HG03108 (cell line): ENCODE results near the gene DHRS4.
"Not testable (repeated sequence)": the region's sequence is repeated elsewhere in the genome, so short reads cannot be mapped to it uniquely, and the experiment has no call there.

ENCODE experiments used
- ATAC-seq: cut with Tn5 transposase; IDR thresholded peaks from one replicate; pipeline ENCODE4 v1.9.1; 2021; ENCODE audit warnings: moderate library complexity; ENCODE audit not compliant: unreplicated experiment

DHRS4 gene

DNA sequence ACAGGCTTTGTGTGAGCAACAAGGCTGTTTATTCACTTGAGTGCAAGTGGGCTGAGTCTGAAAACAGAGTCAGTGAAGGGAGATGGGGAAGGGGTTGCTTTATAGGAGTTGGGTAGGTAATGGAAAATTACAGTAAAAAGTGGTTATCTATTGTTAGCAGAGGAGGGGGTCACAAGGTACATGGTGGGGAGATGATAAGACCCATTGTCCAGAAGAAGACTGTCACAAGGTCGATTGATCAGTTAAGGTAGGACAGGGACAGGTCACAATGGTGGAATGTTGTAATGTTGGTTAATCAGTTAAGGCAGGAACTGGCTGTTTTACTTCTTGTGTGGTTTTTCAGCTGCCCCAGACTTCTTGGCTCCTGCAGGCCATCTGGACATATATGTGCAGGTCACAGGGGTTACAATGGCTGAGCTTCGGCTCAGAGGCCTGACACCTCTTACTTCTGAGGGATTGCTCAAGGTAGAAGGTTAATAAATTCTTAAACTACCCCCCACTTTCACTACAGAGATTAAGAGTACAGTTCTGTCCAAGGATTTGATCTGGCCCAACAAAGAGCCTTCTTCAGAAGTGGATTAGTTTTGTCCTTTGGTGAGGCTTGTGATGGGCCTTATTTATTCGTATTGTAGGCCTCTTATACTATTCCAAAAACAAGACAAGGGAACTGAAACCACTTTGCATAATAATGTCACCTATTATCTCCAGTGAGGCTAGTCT is 13.8 kb upstream of the DHRS4 start:
- no peak for ATAC-seq

DNA sequence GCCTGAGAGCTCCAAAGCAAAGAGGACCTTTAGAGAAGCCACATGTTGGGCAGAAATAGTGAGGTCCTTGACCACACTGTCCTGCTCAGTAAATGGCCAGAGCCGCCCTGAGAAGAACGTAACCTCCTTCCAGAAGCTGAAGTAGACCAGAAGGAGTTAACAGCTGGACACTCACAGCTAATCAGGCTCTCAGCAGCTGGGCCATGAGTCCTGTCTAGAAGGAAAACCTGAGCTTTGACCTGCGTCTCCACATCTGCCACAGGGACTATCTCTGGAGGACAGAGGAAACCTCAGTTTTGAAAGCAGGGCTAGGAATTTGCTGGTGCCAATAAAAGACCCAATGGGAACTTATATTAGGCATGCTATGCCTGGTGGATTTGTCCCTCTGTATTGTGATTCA is 12.3 kb upstream of the DHRS4 start:
- ATAC-seq = no peak

DNA sequence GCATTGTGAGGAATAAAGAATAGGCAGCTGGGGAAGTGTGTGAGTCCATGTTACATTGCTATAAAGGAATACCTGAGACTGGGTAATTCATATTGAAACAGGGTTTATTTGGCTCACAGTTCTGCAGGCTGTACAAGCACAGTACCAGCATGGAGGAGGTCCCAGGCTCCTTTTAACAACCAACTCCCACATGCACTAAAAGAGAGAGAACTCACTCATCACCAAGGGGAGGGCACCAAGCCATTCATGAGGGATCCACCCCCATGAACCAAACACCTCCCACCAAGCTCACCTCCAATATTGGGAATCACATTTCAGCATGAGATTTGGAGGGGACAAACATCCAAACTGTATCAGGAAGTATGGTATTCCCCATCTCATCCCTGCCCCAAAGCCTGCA is 11.9 kb upstream of the DHRS4 start:
- no peak for ATAC-seq

DNA sequence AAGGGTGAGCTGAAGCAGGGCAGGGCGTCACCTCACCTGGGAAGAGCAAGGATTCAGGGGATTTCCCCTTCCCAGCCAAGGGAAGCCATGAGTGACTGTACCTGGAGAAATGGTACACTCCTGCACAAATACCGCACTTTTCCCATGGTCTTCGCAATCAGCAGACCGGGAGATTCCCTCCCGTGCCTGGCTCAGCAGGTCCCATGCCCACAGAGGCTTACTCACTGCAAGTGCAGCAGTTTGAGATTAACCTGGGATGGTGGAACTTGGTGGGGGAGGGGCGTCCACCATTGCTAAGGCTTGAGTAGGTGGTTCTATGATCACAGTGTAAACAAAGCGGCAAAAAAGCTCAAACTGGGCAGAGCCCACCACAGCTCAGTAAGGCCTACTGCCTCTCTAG is 11.0 kb upstream of the DHRS4 start:
- ATAC-seq = no peak

DNA sequence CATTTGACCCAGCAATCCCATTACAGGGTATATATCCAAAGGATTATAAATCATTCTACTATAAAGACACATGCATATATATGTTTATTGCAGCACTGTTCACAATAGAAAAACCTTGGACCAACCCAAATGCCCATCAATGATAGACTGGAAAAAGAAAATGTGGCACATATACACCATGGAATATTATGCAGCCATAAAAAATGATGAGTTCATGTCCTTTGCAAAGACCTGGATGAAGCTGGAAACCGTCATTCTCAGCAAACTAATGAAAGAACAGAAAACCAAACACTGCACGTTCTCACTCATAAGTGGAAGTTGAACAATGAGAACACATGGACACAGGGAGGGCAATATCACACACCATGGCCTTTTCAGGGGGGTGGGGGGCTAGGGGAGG is 4.5 kb upstream of the DHRS4 start:
- not testable (repeated sequence) for ATAC-seq

DNA sequence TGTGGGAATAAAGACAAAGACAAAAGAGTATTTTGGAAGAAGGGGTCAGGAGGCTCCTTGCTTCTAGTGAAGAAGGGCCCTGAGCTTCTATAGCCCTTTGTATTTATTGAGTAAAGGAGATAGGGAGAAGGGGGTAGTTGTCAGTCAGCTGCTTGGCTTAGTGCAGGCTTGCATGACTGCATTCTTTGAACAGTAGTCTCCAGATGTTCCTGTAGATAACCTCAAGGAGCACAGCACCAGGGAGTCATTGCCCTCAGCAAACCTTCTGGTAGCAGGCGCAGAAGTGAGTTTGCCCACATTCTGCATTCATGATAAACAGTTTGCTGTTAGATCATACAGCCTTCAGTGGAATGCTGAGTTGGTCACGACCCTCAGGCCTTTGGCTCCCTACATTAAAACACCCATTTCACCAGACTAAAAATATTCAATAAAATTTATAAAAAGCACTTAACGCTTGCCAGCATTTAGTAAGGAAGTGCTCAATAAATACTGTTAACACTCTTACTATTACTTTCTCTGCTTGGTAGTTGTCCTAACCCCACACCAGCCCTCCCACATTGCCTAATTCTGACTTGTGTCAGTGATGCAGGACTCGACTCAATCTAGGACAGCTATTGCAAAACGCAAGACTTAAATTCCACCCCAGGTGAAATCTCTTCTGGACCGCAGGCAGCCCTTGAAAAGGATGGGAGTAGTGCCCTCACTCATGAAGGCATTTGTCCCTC is 3.0 kb upstream of the DHRS4 start:
- ATAC-seq = no peak

DNA sequence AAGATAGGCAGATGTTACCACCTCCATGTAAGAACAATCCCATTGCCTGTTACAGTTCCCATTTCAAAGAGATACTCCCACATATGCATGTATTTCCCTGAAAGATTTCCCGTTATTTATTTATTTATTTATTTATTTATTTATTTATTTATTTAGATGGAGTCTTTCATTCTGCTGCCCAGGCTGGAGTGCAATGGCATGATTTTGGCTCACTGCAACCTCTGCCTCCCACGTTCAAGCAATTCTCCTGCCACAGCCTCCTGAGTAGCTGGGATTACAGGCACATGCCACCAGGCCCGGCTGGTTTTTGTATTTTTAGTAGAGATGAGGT is 2.5 kb upstream of the DHRS4 start:
- not testable (repeated sequence) for ATAC-seq

DNA sequence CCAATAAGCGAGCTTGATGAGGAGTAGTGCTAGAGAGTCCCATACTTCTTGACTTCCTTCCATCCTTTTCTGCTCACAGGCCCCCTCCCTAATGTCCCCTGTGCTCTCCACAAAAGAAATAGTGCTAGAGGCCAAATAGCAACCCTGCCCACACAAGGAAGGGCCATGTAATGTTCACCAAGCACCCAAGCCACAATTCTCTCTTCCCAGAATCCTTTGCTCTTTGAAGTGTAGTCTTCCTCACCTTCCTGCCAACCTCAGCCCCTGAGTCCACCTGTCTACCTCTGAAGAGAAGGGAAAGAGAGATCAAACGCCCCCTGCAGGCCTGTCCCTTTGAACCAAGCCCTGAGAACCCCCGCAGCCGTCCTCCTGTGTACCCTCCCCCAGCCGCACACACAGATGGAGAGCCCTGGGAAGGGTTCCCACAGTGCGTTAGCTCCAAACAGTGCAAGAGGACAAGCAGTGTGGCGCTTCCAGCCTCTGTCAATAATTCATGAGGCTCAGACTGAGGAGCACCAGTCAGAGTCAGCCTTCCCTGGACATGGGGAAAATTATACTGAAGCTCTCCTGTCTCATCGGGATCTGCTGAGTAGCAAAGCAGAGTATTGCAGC is 1.9 kb upstream of the DHRS4 start:
- no peak for ATAC-seq

DNA sequence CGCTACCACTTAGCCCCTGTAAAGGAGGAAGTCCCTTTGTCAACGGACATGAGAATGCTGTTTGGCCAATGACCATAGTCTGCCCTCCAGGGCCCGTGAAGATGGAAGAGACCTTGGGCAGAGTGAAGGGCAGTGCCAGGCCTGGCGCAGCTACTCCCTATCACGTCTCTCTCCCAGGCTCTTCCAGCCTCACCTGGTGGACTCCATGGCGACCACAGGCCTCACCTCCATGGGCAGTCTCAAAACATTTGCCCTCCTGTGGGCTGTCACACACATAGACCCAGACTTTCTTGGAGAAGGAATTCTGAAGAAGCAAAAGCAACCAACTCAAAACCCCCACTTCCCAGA is 480 bp upstream of the DHRS4 start:
- not testable (repeated sequence) for ATAC-seq

DNA sequence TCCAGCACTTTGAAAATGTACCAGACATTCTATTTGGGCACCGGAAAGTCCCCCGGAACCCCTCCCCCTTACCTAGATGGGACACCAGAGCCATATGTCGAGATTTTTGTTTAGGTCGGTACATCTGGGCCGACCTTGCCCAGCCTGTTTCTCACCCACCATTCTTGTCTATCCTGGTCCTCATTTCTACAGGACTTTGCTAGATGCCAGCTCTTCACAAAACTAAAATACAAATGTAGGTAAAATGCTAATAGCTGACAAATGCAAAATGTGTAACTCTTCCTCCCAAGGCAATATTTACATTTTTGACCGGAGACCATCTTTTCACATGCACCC is 677 bp downstream of the DHRS4 start:
- ATAC-seq = not testable (repeated sequence)

DNA sequence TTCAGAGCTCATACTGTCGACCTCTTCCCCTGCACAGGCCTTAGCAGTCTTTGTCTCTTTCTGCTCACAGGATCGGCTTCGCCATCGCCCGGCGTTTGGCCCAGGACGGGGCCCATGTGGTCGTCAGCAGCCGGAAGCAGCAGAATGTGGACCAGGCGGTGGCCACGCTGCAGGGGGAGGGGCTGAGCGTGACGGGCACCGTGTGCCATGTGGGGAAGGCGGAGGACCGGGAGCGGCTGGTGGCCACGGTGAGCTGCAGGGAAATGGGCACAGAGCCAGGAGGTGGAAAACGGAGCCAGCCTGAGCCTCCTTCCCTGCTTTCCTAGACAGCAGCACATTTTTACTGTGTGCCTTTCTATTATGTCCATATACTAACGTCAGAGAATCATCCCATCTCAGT is 1.4 kb downstream of the DHRS4 start:
- ATAC-seq = not testable (repeated sequence)

DNA sequence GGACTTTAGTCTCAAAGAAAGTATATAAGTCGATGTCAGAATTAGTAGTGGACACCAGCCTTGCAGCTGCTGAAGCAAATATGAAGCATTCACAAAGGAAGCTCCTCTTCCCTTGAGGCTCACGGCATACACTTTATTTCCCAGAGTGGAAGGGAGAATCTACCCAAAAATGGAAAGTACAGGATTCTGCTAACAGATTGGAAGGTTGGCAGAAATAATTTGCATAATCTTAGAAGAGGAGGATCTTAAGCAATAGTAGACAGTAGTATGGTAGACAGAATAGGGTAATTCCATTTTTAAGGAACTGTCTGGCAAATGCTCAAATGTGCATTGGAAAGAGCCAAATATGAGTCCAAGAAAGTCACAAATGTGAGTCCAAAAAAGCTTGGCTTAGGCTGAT is 2.2 kb downstream of the DHRS4 start:
- ATAC-seq = not testable (repeated sequence)

DNA sequence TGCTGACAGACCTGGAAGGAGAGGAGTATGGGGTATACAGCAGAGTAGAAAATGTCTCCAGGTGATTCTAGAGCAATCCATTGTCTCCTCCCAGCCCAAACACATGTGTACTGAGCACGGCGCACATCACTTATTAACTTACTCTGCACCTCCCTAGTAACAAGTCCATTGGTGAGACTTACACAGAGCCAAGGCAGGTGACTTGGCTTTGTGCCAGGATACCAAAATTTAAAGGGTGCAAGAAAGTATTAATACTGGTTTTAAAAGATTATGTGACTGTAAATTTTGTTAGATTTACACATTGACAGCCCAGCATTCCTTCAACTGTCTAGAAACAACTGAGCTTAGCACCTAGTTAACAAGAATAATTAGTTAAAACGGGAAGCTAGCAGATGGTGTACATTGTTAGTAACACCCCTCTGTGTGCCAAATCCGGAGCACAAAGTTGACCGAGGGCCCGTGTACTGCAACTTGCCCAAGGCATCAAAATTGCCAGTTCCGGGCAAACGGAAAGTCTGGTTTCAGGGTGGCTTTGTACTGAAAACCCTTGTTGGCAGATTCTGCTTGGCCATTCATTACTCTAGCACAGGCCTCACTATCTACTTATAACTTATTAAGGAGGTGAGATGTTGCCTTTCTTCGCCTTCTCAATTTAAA is 4.5 kb downstream of the DHRS4 start:
- ATAC-seq = not testable (repeated sequence)

DNA sequence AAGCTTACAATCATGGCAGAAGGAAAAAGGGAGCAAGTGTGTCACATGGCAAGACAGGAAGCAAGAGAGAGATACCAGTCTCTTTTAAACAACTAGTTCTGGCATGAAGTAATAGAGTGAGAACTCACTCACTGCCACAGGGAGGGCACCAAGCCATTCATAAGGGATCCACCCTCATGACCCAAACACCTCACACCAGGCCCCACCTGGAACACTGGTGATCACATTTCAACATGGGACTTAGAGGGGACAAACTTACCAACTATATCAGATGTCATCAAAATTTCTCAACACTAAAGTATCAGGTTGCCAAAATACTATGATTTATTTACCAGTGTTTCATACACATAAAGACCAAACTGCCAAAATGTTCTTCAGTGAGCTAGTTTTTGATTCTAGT is 7.3 kb downstream of the DHRS4 start:
- ATAC-seq = not testable (repeated sequence)

DNA sequence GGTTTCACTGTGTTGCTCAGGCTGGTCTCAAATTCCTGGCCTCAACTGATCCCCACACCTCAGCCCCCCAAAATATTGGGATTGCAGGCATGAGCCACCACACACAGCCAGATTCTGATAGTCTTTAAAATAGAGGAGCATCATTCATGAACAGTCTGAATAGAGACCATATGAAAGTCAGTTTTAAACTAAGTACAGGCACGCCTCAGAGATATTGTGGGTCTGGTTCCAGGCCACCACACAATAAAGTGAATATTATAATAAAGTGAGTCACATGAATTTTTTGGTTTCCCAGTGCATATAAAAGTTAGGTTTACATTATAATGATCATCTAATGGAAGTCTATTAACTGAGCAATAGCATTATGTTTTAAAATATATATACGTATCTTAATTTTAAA is 8.1 kb downstream of the DHRS4 start:
- not testable (repeated sequence) for ATAC-seq

DNA sequence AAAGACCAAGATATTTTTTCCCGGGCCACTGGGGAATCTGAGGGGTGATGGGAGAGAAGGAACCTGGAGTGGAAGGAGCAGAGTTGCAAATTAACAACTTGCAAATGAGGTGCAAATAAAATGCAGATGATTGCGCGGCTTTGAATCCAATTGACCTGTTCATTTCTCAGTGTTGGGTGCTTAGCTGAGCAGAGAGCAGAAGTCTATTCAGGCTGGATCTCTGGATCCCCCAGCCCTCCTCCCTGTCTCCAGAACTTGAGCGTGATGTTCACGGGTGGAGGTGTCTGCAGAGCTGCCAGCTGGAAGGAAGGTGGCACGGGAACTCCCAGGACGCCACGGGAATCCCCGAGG is 15.5 kb downstream of the DHRS4 start:
- not testable (repeated sequence) for ATAC-seq

DNA sequence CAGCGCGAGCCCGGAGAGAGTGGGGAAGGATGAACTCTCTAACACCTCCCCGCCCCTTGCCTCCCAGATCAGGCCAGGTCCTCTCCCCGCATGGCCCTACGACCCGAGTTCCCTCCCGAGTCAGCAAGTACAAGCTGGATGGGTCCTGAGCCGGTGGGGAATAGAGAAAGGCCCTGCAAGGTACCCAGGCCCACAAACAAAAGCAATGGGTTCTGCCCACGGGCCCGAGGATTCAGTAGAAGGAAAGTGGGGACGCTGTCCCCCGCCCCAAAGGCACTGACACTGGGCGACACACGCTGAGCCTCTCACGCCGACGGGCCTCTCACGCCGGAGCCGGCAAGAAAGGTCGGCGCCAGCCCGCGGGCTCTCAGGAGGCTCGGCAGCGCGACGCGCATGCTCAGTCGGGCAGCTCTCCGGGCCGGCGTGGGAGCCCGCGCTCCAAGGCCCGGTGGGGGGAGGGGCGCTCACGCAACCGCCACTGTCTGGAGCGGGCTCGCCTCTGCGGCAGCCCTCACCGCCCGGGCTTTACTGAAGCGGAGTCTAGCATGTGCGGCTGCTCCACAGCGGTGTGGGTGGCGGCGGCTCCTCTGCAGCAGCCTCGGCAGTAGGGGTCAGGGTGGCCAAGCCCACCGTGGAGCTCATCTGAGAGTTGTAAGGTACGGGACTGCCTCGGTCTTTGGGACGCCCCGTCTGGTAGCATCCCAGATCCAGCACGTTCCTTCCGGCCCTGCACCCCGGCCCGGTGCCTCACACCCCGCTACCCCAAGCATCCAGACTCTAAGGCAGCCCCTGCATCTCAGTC is 16.1 kb downstream of the DHRS4 start:
- peak; percentile 71 for ATAC-seq

DNA sequence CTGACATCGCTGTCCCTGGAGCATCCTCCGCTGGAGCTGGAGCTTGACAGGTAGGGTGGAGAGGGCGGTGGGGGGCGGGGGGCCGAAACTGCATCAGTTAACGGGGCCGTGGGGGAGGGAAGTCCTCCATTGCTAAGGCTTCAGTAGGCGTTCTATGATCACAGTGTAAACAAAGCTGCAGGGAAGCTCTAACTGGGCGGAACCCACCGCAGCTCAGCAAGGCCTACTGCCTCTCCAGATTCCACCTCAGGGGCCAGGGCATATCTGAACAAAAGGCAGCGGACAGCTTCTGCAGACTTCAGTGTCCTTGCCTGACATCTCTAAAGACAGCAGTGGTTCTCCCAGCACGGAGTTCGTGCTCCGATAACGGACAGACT is 16.7 kb downstream of the DHRS4 start:
- not testable (repeated sequence) for ATAC-seq

DNA sequence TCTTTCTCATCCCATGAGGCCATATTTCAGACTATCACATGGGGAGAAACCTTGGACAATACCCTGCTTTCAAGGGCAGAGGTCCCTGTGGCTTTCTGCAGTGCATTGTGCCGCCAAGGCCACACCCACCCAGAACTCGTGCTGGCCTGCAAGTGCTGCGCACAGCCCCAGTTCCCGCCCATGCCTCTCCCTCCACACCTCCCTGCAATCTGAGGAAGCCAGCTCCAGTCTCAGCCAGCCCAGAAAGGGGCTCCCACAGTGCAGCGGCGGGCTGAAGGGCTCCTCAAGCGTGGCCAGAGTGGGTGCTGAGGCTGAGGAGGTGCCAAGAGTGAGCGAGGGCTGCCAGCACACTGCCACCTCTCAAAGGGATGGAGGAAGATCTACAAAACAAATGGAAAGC is 19.6 kb downstream of the DHRS4 start:
- not testable (repeated sequence) for ATAC-seq

DNA sequence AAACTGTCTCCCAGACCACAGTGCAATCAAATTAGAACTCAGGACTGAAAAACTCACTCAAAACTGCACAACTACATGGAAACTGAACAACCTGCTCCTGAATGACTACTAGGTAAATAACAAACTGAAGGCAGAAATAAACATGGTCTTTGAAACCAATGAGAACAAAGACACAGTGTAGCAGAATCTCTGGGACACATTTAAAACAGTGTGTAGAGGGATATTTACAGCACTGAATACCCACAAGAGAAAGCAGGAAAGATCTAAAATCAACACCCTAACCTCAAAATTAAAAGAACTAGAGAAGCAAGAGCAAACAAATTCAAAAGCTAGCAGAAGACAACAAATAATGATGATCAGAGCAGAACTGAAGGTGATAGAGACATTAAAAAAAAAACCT is 20.5 kb downstream of the DHRS4 start:
- ATAC-seq = not testable (repeated sequence)

DNA sequence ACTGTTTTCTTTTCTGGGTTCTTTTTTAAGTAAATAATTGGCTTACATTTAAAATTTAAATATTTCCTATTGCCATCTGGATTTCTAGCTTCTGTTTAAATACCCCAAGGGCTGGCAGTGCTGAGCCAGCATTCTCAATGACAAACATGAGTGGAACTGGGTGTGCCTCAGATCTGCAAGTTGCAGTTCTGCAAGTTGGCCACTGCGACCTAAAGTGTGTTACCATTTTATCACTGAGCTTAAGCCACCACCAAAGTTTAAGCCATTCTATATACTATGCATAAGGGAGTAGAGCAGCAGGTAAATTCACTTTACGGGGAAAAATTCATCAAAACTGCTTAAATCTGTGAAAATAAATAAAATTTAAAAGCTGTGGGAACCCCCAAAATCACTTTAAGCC is 23.6 kb downstream of the DHRS4 start:
- not testable (repeated sequence) for ATAC-seq
